Neuronal stem cell (in vitro differentiated cells): ENCODE results near the gene TUBGCP2.

Experiments
- DNase-seq: peaks from one replicate; pipeline ENCODE4 v3.0.0-alpha.2; 2013; ENCODE audit warnings: low spot score
- H2AFZ ChIP-seq: one replicate; pipeline ENCODE4 v1.6.1; 2013; ENCODE audit warnings: mild to moderate bottlenecking, low read length, inconsistent platforms
- H2AK5ac ChIP-seq: 2 replicates; pipeline ENCODE4 v1.6.1; 2013; ENCODE audit warnings: low read depth, mild to moderate bottlenecking, inconsistent platforms, low read length, moderate library complexity, mixed read lengths
- H2BK120ac ChIP-seq: 2 replicates; pipeline ENCODE4 v1.6.1; 2013; ENCODE audit warnings: low read depth, mild to moderate bottlenecking, inconsistent platforms, low read length, moderate library complexity, mixed read lengths
- H2BK12ac ChIP-seq: one replicate; pipeline ENCODE4 v1.6.1; 2013; ENCODE audit warnings: low read length, inconsistent platforms
- H2BK15ac ChIP-seq: 2 replicates; pipeline ENCODE4 v1.6.1; 2013; ENCODE audit warnings: mild to moderate bottlenecking, low read length, inconsistent platforms, mixed read lengths
- H2BK5ac ChIP-seq: one replicate; pipeline ENCODE4 v1.6.1; 2013; ENCODE audit warnings: inconsistent platforms, mild to moderate bottlenecking, low read length, moderate library complexity
- H3K14ac ChIP-seq: one replicate; pipeline ENCODE4 v1.6.1; 2013; ENCODE audit warnings: low read length, inconsistent platforms
- H3K18ac ChIP-seq: 2 replicates; pipeline ENCODE4 v1.6.1; 2013; ENCODE audit warnings: low read length, inconsistent platforms
- H3K23ac ChIP-seq: 2 replicates; pipeline ENCODE4 v1.6.1; 2013; ENCODE audit warnings: low read depth, mild to moderate bottlenecking, mixed read lengths, low read length, inconsistent platforms; ENCODE audit not compliant: poor library complexity
- H3K27ac ChIP-seq: replicated peaks from 3 replicates; pipeline ENCODE4 v1.5.1; 2013; ENCODE audit warnings: low read length, inconsistent platforms
- H3K27me3 ChIP-seq, 3 experiments: 2 replicates each; pipeline ENCODE4 v1.6.1; 2013; ENCODE audit warnings: low read length in 3 of 3, mild to moderate bottlenecking in 2 of 3, inconsistent platforms in 1 of 3, low read depth in 1 of 3, mixed read lengths in 1 of 3, moderate library complexity in 1 of 3; ENCODE audit not compliant: control insufficient read depth in 3 of 3, insufficient read depth in 3 of 3
- H3K36me3 ChIP-seq, 2 donors: replicated peaks in 1 of 2; 2 replicates each; pipeline ENCODE4 v1.6.1; 2013; ENCODE audit warnings: low read length in 2 of 2; ENCODE audit not compliant: control insufficient read depth in 2 of 2, insufficient read depth in 2 of 2
- H3K4ac ChIP-seq: 2 replicates; pipeline ENCODE4 v1.6.1; 2013; ENCODE audit warnings: inconsistent platforms, mild to moderate bottlenecking, low read length, moderate library complexity
- H3K4me1 ChIP-seq, 2 donors: 1 replicate in 1 of 2; 2 replicates in 1 of 2; pipeline ENCODE4 v1.6.1; 2013; ENCODE audit warnings: low read length in 2 of 2, low read depth in 1 of 2; ENCODE audit not compliant: control insufficient read depth in 2 of 2, insufficient read depth in 1 of 2
- H3K4me2 ChIP-seq: one replicate; pipeline ENCODE4 v1.6.1; 2013; ENCODE audit warnings: mild to moderate bottlenecking, low read length, inconsistent platforms; ENCODE audit not compliant: insufficient read depth, poor library complexity, severe bottlenecking
- H3K4me3 ChIP-seq, 2 donors: 2 replicates each; pipeline ENCODE4 v1.5.1; 2013; ENCODE audit warnings: low read length in 2 of 2, mild to moderate bottlenecking in 2 of 2, inconsistent platforms in 1 of 2, moderate library complexity in 1 of 2
- H3K79me1 ChIP-seq: one replicate; pipeline ENCODE4 v1.6.1; 2013; ENCODE audit warnings: low read depth, mild to moderate bottlenecking, inconsistent platforms, low read length, moderate library complexity
- H3K9ac ChIP-seq: one replicate; pipeline ENCODE4 v1.6.1; 2013; ENCODE audit warnings: mild to moderate bottlenecking, low read depth, low read length, inconsistent platforms; ENCODE audit not compliant: poor library complexity
- H3K9me3 ChIP-seq, 2 donors: replicated peaks in 1 of 2; 2 replicates each; pipeline versions ENCODE3 to v1.6.1; 2013; ENCODE audit warnings: low read length in 2 of 2, mild to moderate bottlenecking in 2 of 2, inconsistent platforms in 1 of 2, low read depth in 1 of 2, mixed read lengths in 1 of 2, moderate library complexity in 1 of 2; ENCODE audit not compliant: control insufficient read depth in 2 of 2, insufficient read depth in 1 of 2
- H4K8ac ChIP-seq: one replicate; pipeline ENCODE4 v1.6.1; 2013; ENCODE audit warnings: low read depth, mild to moderate bottlenecking, inconsistent platforms, low read length, moderate library complexity
- H4K91ac ChIP-seq: one replicate; pipeline ENCODE4 v1.6.1; 2013; ENCODE audit warnings: low read length, low read depth, mild to moderate bottlenecking, inconsistent platforms; ENCODE audit not compliant: poor library complexity
- WGBS, 2 donors: extraction: QIAGEN DNeasy Blood & Tissue Kit; methylation state at CpG; one replicate each; pipeline ENCODE4 v1.1.7; 2013; ENCODE audit warnings: missing lambda C conversion rate in 2 of 2, mixed read lengths in 1 of 2; ENCODE audit not compliant: insufficient read length in 2 of 2, insufficient replicate concordance in 1 of 2; ENCODE audit errors: extremely low coverage in 2 of 2; 5-methylcytosine and 5-hydroxymethylcytosine counted together

The TUBGCP2 gene

DNA sequence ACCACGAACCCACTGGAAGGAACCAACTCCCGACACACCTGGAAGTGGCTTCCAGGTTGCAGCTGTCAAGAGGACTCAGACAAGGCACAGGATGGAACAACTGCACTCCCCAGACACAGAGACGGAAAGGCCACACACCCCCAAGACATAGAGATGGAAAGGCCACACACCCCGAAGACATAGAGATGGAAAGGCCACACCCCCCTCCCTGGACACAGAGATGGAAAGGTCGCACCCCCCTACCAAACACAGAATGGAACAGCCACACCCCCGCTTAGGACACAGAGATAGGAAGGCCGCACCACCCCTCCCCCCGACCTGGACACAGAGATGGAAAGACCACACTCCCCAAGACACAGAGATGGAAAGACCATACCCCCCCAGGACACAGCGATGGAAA is 7.6 kb upstream of the TUBGCP2 start:
- H2AFZ ChIP-seq, result no peak overlapping the region
- WGBS, 2 donors, result no CpG with 5 or more reads among the region's 9 CpGs

DNA sequence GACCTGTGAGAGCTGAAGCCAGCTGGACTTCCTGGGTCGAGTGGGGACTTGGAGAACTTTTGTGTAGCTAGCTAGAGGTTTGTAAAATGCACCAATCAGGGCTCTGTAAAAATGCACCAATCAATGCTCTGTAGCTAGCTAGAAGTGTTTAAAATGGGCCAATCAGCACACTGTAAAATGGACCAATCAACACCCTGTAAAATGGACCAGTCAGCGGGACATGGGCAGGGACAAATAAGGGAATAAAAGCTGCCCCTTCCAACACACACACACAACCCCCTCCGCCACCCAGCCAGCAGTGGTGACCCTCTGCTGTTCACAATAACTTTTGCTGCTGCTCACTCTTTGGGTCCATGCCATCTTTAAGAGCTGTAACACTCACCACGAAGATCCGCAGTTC is 7.2 kb upstream of the TUBGCP2 start:
- Histone ChIP-seq H3K23ac (no peak overlapping the region), H3K27me3 (peaks cover 0 to 5% (median 4%) of the 10 kb centered on the region in 3 experiments), H4K91ac (no peak overlapping the region), H2AFZ (no peak overlapping the region), H3K18ac (no peak overlapping the region), H3K27ac (no peak overlapping the region), H3K9me3 (no peaks in the 10 kb centered on the region), H2BK12ac (no peak overlapping the region), H2BK15ac (no peak overlapping the region), H3K36me3 (peaks cover 11 to 24% of the 10 kb centered on the region in 2 donors), H2BK5ac (no peak overlapping the region), H3K4me3 (no peak overlapping the region), H3K79me1 (peaks cover 2% of the 10 kb centered on the region), H2BK120ac (no peak overlapping the region), H3K9ac (no peak overlapping the region), H3K4me1 (peaks cover 0 to 2% of the 10 kb centered on the region in 2 donors), H2AK5ac (no peak overlapping the region), H3K4me2 (no peak overlapping the region), H3K14ac (no peak overlapping the region), H4K8ac (no peak overlapping the region), H3K4ac (no peak overlapping the region)
- WGBS, 2 donors, result no CpG with 5 or more reads among the region's 5 CpGs
- no peak for DNase-seq

More for the DNA sequence above, 7.6 kb upstream of the TUBGCP2 start:
- Histone ChIP-seq H3K9ac (no peak overlapping the region), H3K27me3 (peaks cover 0 to 5% (median 4%) of the 10 kb centered on the region in 3 experiments), H2BK5ac (no peak overlapping the region), H2AK5ac (no peak overlapping the region), H3K23ac (no peak overlapping the region), H3K27ac (no peak overlapping the region), H3K14ac (no peak overlapping the region), H4K91ac (no peak overlapping the region), H2BK120ac (no peak overlapping the region), H3K36me3 (peaks cover 11 to 20% of the 10 kb centered on the region in 2 donors), H3K4me2 (no peak overlapping the region), H3K4me3 (no peak overlapping the region), H2BK12ac (no peak overlapping the region), H3K4me1 (peaks cover 0 to 2% of the 10 kb centered on the region in 2 donors), H3K79me1 (peaks cover 2% of the 10 kb centered on the region), H3K18ac (no peak overlapping the region), H4K8ac (no peak overlapping the region), H3K9me3 (no peaks in the 10 kb centered on the region), H2BK15ac (no peak overlapping the region), H3K4ac (no peak overlapping the region)
- DNase-seq, result no peak

DNA sequence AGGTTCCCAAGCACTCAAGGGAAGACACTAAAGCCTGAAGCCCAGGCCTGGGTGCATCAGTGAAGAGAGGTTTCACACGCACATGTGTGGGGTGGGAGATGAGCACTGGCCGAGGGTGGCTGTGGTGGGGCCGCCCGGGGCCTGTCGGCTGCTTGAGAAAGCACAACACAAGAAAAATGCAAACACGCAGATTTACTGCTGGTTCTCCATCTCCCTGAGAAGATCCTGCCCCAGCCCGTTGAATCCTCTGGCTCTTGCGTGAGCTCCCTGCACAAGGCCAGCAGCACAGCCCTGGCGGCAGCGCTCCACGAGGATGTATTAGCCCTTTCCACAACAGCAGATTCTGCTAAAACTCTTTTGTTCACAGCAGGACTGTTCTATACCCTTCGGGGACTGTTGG is 6.2 kb upstream of the TUBGCP2 start:
- H3K4me2 ChIP-seq, result no peak overlapping the region
- peaks cover 0 to 5% (median 4%) of the 10 kb centered on the region in 3 experiments for H3K27me3 ChIP-seq
- H3K4ac ChIP-seq, result no peak overlapping the region
- no peak overlapping the region for H3K14ac ChIP-seq
- H2AFZ ChIP-seq, result no peak overlapping the region
- H3K9me3 ChIP-seq, result no peaks in the 10 kb centered on the region
- H2BK15ac ChIP-seq, result no peak overlapping the region
- WGBS, 2 donors, result no CpG with 5 or more reads among the region's 12 CpGs
- H4K8ac ChIP-seq, result no peak overlapping the region
- peaks cover 6% of the 10 kb centered on the region for H3K79me1 ChIP-seq
- H3K4me1 ChIP-seq, result peaks cover 0 to 2% of the 10 kb centered on the region in 2 donors
- H2BK5ac ChIP-seq, result no peak overlapping the region
- no peak for DNase-seq
- H3K27ac ChIP-seq, result no peak overlapping the region
- no peak overlapping the region for H2AK5ac ChIP-seq
- H3K36me3 ChIP-seq, result peaks cover 20 to 34% of the 10 kb centered on the region in 2 donors
- H2BK12ac ChIP-seq, result no peak overlapping the region
- no peak overlapping the region for H3K4me3 ChIP-seq
- H4K91ac ChIP-seq, result no peak overlapping the region
- H3K23ac ChIP-seq, result no peak overlapping the region
- no peak overlapping the region for H3K9ac ChIP-seq
- H3K18ac ChIP-seq, result no peak overlapping the region
- no peak overlapping the region for H2BK120ac ChIP-seq

- no CpG with 5 or more reads among the region's 4 CpGs for WGBS, 2 donors
- no peak overlapping the region for H2BK12ac ChIP-seq
Observed at GRCh38 chr10:133313192-133313591, 4.5 kb upstream of the TUBGCP2 start.

More at GRCh38 chr10:133313192-133313591, 4.5 kb upstream of the TUBGCP2 start:
- no peak overlapping the region for H2AK5ac ChIP-seq
- DNase-seq, result no peak
- no peak overlapping the region for H2BK15ac ChIP-seq
- no peak overlapping the region for H4K91ac ChIP-seq
- H3K9me3 ChIP-seq, result no peaks in the 10 kb centered on the region
- H3K14ac ChIP-seq, result no peak overlapping the region
- no peak overlapping the region for H3K27ac ChIP-seq
- H3K4me3 ChIP-seq, result no peak overlapping the region
- H4K8ac ChIP-seq, result peak overlapping the region; percentile 3
- peaks cover 24 to 41% of the 10 kb centered on the region in 2 donors for H3K36me3 ChIP-seq
- H3K79me1 ChIP-seq, result peaks cover 11% of the 10 kb centered on the region
- no peak overlapping the region for H2AFZ ChIP-seq
- no peak overlapping the region for H3K4ac ChIP-seq
- no peak overlapping the region for H3K18ac ChIP-seq
- no peak overlapping the region for H3K4me2 ChIP-seq
- no peak overlapping the region for H2BK120ac ChIP-seq
- H3K27me3 ChIP-seq, result no peaks in the 10 kb centered on the region
- no peak overlapping the region for H3K9ac ChIP-seq
- H3K23ac ChIP-seq, result no peak overlapping the region
- H2BK5ac ChIP-seq, result no peak overlapping the region
- H3K4me1 ChIP-seq, result peaks cover 3 to 4% of the 10 kb centered on the region in 2 donors
